ENCODE results near the gene SLC6A12. TPM values are rescaled to one million over a fixed set of nuclear protein-coding genes. Genes with fewer than 3 reads are reported as not detected.

The SLC6A12 gene
- polyA plus RNA-seq, 1 of the 3 experiments (the other 2 are of a cell fraction), result 0.02 TPM

DNA sequence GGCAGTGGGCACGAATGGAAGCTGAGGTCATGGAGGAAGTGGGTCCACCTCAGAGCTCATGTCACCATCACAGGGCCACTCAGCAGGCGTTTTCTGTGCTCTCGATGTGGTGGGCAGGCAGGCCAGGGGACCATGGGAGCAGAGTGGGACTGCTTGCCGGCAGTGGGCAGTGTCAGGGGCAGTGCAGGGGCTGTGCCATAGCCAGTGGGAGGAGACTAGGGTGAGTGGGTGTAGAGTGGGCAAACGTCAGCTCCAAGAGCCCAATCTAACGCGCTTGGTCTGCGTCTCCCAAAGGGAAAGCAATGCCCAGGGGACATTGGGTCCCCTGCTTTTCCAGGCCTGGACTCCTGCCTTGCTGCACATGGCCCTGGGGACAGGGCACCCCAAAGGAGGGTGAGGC is 58.3 kb downstream of the SLC6A12 start (continued):
- TF ChIP-seq, protein P1, sequence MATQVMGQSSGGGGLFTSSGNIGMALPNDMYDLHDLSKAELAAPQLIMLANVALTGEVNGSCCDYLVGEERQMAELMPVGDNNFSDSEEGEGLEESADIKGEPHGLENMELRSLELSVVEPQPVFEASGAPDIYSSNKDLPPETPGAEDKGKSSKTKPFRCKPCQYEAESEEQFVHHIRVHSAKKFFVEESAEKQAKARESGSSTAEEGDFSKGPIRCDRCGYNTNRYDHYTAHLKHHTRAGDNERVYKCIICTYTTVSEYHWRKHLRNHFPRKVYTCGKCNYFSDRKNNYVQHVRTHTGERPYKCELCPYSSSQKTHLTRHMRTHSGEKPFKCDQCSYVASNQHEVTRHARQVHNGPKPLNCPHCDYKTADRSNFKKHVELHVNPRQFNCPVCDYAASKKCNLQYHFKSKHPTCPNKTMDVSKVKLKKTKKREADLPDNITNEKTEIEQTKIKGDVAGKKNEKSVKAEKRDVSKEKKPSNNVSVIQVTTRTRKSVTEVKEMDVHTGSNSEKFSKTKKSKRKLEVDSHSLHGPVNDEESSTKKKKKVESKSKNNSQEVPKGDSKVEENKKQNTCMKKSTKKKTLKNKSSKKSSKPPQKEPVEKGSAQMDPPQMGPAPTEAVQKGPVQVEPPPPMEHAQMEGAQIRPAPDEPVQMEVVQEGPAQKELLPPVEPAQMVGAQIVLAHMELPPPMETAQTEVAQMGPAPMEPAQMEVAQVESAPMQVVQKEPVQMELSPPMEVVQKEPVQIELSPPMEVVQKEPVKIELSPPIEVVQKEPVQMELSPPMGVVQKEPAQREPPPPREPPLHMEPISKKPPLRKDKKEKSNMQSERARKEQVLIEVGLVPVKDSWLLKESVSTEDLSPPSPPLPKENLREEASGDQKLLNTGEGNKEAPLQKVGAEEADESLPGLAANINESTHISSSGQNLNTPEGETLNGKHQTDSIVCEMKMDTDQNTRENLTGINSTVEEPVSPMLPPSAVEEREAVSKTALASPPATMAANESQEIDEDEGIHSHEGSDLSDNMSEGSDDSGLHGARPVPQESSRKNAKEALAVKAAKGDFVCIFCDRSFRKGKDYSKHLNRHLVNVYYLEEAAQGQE (IDR thresholded peaks at IDR 0.05; ENCODE audit: low read depth, low read length), result no peak
- no peak for TF ChIP-seq ELF1 (IDR thresholded peaks at IDR 0.05)
- TF ChIP-seq TAF1 (IDR thresholded peaks at IDR 0.05; ENCODE audit: borderline replicate concordance, low read depth, low read length), result no peak
- TF ChIP-seq RAD21 (IDR thresholded peaks at IDR 0.05; ENCODE audit: low read length), result no peak
- no peak for TF ChIP-seq MEF2A (IDR thresholded peaks at IDR 0.05; ENCODE audit: borderline replicate concordance, low read depth)
- TF ChIP-seq GABPA (IDR thresholded peaks at IDR 0.05; ENCODE audit: low read depth), result no peak
- no peak for TF ChIP-seq FOXM1 (IDR thresholded peaks at IDR 0.05; ENCODE audit: low read depth)
- no peak for TF ChIP-seq RCOR1 (IDR thresholded peaks at IDR 0.05; ENCODE audit: low read length)
- TF ChIP-seq, protein P2, sequence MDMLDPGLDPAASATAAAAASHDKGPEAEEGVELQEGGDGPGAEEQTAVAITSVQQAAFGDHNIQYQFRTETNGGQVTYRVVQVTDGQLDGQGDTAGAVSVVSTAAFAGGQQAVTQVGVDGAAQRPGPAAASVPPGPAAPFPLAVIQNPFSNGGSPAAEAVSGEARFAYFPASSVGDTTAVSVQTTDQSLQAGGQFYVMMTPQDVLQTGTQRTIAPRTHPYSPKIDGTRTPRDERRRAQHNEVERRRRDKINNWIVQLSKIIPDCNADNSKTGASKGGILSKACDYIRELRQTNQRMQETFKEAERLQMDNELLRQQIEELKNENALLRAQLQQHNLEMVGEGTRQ (IDR thresholded peaks at IDR 0.05; ENCODE audit: borderline replicate concordance, low read depth, low read length), result no peak

DNA sequence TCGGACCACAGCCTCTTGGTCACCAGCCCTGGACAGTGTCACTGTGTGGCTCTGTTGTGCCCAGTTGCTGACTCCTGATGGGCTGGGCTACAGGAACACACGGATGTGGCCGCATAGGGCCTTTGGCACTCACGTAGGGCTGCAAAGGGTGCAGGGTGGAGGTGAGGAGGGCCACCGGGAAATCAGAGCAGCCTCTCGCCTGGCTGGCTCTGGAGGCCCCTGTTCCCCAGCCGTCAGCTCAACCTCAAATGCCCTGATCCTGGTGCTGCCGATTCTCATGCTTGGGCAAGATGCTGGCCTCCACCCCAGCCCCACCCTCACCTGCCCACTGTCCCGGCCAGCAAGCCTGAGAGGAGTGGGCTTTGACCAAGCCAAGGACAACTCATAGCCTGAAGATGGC is 59.0 kb downstream of the SLC6A12 start:
- no peak for DNase-seq
- Histone ChIP-seq H3K9me2 (no peaks in the 10 kb centered on the region), H3K9me3 (no peaks in the 10 kb centered on the region), H3K4me1 (ENCODE audit: control insufficient read depth in 1 of 2, insufficient read depth in 2 of 2, low read depth in 1 of 2, low read length in 1 of 2) (peaks cover 0 to 10% of the 10 kb centered on the region in 2 experiments; a peak in 1 of 4 replicates), H3K4me3 (ENCODE audit: low read depth in 2 of 2, low read length in 1 of 2) (no peak overlapping the region), H3K9ac (no peak overlapping the region), H4K20me1 (ENCODE audit: insufficient read depth) (no peaks in the 10 kb centered on the region), H3K27ac (ENCODE audit: low read depth in 2 of 2, low read length in 1 of 2) (no peak overlapping the region), H3K79me2 (ENCODE audit: insufficient read depth) (no peaks in the 10 kb centered on the region), H2AFZ (ENCODE audit: low read depth) (no peak overlapping the region), H3K27me3 (ENCODE audit: insufficient read depth) (no peaks in the 10 kb centered on the region), H3K4me2 (no peak overlapping the region), H3F3A (replicated peaks; ENCODE audit: insufficient read depth) (no peaks in the 10 kb centered on the region), H3K36me3 (replicated peaks in 1 of 2; ENCODE audit: control insufficient read depth in 1 of 2, insufficient read depth in 2 of 2, low read length in 1 of 2) (no peaks in the 10 kb centered on the region)
- POLR2A ChIA-PET, result no interaction called here
- CTCF ChIA-PET, result no interaction called here
- WGBS (ENCODE audit: low lambda C conversion rate), result 48% methylated on average over 2 of the region's 9 CpGs
- TF ChIP-seq SIN3A (IDR thresholded peaks at IDR 0.05; ENCODE audit: borderline replicate concordance, low read depth, low read length) (no peak), MEF2A (IDR thresholded peaks at IDR 0.05; ENCODE audit: borderline replicate concordance, low read depth) (no peak), TEAD4 (IDR thresholded peaks at IDR 0.05; ENCODE audit: borderline replicate concordance, insufficient read depth) (no peak), GABPA (IDR thresholded peaks at IDR 0.05; ENCODE audit: low read depth) (no peak), GATA2 (CRISPR knock-in tag; IDR thresholded peaks at IDR 0.05) (no peak), POLR2AphosphoS5 (IDR thresholded peaks at IDR 0.05; ENCODE audit: low read depth, low read length) (no peak), FOSL2 (IDR thresholded peaks at IDR 0.05; ENCODE audit: borderline replicate concordance, low read depth) (no peak)
